BLaER1 (cell line): Measurements from ENCODE around the gene ANGPTL2.

Source experiments
- H3K27ac ChIP-seq: shearing (Covaris generic); formaldehyde crosslinking; 2 replicates; pipeline ENCODE4 v1.8.1; 2022
- H3K27me3 ChIP-seq: shearing (Covaris generic); formaldehyde crosslinking; 2 replicates; pipeline ENCODE4 v1.8.1; 2022
- H3K36me3 ChIP-seq: shearing (Covaris generic); formaldehyde crosslinking; 2 replicates; pipeline ENCODE4 v1.8.1; 2022
- H3K4me1 ChIP-seq: shearing (Covaris generic); formaldehyde crosslinking; 2 replicates; pipeline ENCODE4 v1.8.1; 2022
- H3K4me2 ChIP-seq: shearing (Covaris generic); formaldehyde crosslinking; 2 replicates; pipeline ENCODE4 v1.8.1; 2022
- H3K4me3 ChIP-seq: shearing (Covaris generic); formaldehyde crosslinking; 2 replicates; pipeline ENCODE4 v1.8.1; 2022
- H3K9ac ChIP-seq: shearing (Covaris generic); formaldehyde crosslinking; 2 replicates; pipeline ENCODE4 v1.8.1; 2022
- H3K9me3 ChIP-seq: shearing (Covaris generic); formaldehyde crosslinking; 2 replicates; pipeline ENCODE4 v1.8.1; 2022
- H4K20me1 ChIP-seq: shearing (Covaris generic); formaldehyde crosslinking; 2 replicates; pipeline ENCODE4 v1.8.1; 2022
- Cebpa-rat ChIP-seq: shearing (Covaris generic); IDR thresholded peaks from 2 replicates; pipeline ENCODE4 v1.8.1; 2022

The ANGPTL2 gene

DNA sequence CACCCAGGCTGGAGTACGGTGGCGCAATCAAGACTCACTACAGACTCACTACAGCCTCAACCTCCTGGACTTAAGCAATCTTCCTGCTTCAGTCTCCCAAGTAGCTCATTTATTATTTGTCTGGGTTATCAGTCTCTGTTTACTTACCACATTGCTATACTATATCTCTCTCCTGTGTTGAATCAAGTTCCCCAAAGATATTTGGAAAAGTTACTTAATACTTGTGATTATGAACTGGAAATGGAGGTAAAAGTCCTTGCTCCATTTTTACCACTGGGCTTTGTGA lies 55.6 kb downstream of the ANGPTL2 start:
- Histone ChIP-seq H4K20me1 (no peaks in the 10 kb centered on the region), H3K36me3 (peaks cover 8% of the 10 kb centered on the region; the same call in 1 of the 2 replicates), H3K9me3 (peaks cover 1% of the 10 kb centered on the region; the same call in 1 of the 2 replicates), H3K4me3 (no peak overlapping the region), H3K27me3 (no peaks in the 10 kb centered on the region), H3K4me1 (no peaks in the 10 kb centered on the region), H3K9ac (no peak overlapping the region), H3K27ac (no peak overlapping the region), H3K4me2 (no peak overlapping the region)
- TF ChIP-seq Cebpa-rat, result no peak

DNA sequence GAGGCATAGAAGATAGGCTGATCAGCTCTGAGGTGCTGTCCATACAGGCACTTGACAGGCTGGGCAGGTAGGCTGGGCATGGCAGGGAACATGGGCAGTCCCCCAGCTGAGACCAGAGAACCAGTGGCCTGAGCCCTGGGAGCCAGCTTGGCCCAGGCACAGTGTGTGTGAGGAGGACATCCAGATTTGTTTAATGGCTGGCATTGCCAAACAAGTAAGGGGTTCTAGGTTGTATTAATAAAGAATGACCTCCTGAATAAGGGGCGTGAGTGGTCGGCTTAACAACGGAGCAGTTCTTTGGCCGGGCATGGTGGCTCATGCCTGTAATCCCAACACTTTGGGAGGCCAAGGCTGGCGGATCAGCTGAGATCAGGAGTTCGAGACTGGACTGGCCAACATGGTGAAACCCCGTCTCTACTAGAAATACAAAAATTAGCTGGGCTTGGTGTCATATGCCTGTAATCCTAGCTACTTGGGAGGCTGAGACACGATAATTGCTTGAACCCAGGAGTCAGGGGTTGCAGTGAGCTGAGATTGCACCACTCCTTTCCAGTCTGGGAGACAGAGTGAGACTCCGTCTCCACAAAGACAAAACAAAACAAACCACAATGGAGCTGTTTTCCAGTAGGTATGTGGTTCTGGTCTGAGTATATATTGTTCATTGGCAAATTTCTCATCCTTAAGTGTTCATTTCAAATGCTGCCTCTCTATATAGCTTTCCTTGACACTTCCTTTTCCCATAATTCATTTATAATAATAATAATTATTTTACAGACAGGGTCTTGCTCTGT lies 56.2 kb downstream of the ANGPTL2 start:
- no peak for TF ChIP-seq Cebpa-rat
- Histone ChIP-seq H3K4me2 (no peak overlapping the region), H3K9me3 (no peaks in the 10 kb centered on the region), H4K20me1 (no peaks in the 10 kb centered on the region), H3K27me3 (no peaks in the 10 kb centered on the region), H3K9ac (no peak overlapping the region), H3K4me1 (no peaks in the 10 kb centered on the region), H3K36me3 (peaks cover 8% of the 10 kb centered on the region; the same call in 1 of the 2 replicates), H3K4me3 (no peak overlapping the region), H3K27ac (no peak overlapping the region)

DNA sequence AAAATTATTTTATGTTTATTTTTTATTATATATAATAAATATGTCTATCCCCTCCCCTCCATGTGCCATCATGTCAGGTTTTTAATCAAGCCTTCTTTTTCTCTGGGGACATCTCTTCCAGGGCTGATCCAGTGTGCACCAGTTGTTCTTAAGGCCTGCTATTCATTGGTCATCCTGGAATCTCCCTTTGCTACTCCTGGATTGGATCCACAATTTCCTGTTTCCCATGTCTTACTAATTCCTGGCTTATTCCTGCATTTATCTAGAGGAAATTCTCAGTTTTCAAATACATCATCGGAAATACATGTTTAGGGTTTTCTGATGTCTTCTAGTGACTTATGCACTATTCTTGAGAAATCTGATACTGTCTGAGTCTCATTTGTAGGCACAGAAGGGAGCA lies 56.8 kb downstream of the ANGPTL2 start:
- Histone ChIP-seq H3K4me3 (no peak overlapping the region), H3K36me3 (peaks cover 8% of the 10 kb centered on the region; the same call in 1 of the 2 replicates), H3K9me3 (no peaks in the 10 kb centered on the region), H3K9ac (no peak overlapping the region), H3K27me3 (no peaks in the 10 kb centered on the region), H3K27ac (no peak overlapping the region), H3K4me1 (no peaks in the 10 kb centered on the region), H3K4me2 (no peak overlapping the region), H4K20me1 (no peaks in the 10 kb centered on the region)
- no peak for TF ChIP-seq Cebpa-rat

DNA sequence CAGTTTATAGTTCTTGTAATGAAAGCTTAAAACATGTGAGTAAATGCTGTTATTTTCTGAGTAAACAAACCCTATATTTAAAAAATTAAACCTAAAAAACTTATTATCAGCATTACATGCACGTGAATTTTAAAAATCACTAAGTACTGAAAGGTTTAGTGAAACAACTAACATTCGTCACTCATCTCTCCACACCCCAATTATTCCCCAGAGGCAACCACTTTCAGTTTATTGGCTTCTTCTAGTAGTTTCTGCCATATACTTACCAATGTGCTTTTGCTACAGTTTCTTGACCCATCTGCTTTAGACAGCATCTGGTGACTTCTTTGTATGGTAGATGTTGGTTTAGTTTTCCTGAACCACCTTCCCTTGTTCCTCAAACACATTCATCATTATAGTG lies 58.1 kb downstream of the ANGPTL2 start:
- Histone ChIP-seq H3K36me3 (peaks cover 5% of the 10 kb centered on the region; the same call in 1 of the 2 replicates), H3K4me1 (peaks cover 11% of the 10 kb centered on the region), H3K9me3 (no peaks in the 10 kb centered on the region), H3K9ac (no peak overlapping the region), H3K4me2 (no peak overlapping the region), H3K27me3 (no peaks in the 10 kb centered on the region), H4K20me1 (no peaks in the 10 kb centered on the region), H3K27ac (no peak overlapping the region), H3K4me3 (no peak overlapping the region)
- no peak for TF ChIP-seq Cebpa-rat

DNA sequence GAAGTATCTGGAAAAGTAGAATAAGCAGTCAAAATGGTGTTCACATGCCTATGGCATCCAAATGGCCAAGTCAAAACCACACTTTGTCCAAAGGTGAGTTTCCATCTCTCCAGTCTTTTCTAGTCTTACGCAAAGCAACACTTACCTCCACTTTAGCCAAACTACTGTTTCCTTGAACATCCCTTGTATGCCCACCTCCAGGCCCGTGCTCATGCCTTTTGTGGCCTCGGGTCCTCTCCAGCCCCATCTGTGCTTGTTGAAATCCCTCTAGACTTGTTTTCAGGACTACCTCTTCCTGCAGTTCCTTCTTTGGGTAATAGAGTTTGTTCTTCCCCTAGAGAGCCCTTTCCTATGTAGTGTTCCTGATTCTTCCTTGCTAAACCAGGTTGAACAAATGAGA lies 61.0 kb downstream of the ANGPTL2 start:
- Histone ChIP-seq H3K36me3 (no peaks in the 10 kb centered on the region), H3K4me3 (no peak overlapping the region), H3K9me3 (no peaks in the 10 kb centered on the region), H4K20me1 (no peaks in the 10 kb centered on the region), H3K4me1 (peaks cover 11% of the 10 kb centered on the region), H3K27me3 (no peaks in the 10 kb centered on the region), H3K9ac (no peak overlapping the region), H3K27ac (no peak overlapping the region), H3K4me2 (no peak overlapping the region)
- no peak for TF ChIP-seq Cebpa-rat

DNA sequence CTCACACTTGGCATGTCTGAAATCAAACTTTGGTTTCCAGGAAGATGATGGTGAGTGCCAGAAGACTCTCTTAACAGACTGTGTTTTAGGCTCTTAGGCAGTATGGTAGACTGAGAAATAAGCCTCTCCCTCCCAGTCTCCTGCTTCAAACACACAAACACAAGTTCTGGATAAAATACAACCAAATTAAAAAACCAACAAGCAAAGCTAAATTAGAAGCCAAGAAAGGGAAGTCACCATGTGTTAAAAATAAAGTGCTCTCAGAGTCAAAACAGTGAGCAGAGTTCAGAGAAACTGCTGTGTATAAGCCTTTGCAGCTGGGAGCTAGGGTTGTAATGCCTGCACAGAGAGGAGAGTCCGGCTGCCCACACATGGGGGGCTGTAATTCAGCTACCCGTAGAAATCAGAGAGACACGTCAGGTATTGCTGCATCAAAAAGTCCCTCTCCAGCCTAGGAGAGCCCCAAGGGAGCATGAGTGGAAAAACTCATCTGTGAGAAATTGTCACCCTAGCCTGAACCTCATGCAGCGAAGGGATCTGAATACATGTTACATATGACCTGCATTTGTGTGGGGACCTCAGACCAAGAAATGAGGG lies 62.6 kb downstream of the ANGPTL2 start:
- Histone ChIP-seq H3K4me2 (peak overlapping the region; percentile 46), H3K36me3 (no peaks in the 10 kb centered on the region; the same call in 1 of the 2 replicates), H3K4me1 (peaks cover 11% of the 10 kb centered on the region), H3K27ac (no peak overlapping the region), H4K20me1 (no peaks in the 10 kb centered on the region), H3K4me3 (no peak overlapping the region), H3K9ac (peak overlapping the region; percentile 35; the same call in 1 of the 2 replicates), H3K9me3 (no peaks in the 10 kb centered on the region), H3K27me3 (no peaks in the 10 kb centered on the region)
- TF ChIP-seq Cebpa-rat, result no peak

DNA sequence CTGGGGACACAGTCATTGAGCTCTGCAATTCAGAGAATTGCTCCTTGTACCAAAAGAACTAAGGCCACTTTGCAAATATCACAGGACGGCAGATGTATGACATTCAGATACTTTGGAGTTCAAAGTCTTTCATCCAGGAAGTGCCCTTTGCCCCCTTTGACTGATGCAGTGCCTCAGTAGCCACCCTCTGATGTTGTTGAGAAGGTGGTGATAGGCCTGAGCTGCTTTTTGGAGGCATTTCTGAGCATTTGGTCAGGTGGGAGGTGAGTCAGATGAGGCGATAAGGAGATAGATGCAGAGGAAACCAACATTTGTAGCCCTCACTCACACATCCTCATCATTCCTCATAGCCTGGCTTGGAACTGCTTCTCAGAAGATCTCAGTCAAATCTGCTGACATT lies 63.4 kb downstream of the ANGPTL2 start:
- no peaks in the 10 kb centered on the region; the same call in 1 of the 2 replicates for H3K36me3 ChIP-seq
- no peaks in the 10 kb centered on the region for H3K9me3 ChIP-seq
- H3K27me3 ChIP-seq, result no peaks in the 10 kb centered on the region
- TF ChIP-seq Cebpa-rat, result no peak
- no peaks in the 10 kb centered on the region for H4K20me1 ChIP-seq
- H3K4me2 ChIP-seq, result peak overlapping the region; percentile 46; the same call in 1 of the 2 replicates
- H3K4me3 ChIP-seq, result no peak overlapping the region
- peaks cover 11% of the 10 kb centered on the region for H3K4me1 ChIP-seq
- H3K27ac ChIP-seq, result no peak overlapping the region
- H3K9ac ChIP-seq, result no peak overlapping the region

DNA sequence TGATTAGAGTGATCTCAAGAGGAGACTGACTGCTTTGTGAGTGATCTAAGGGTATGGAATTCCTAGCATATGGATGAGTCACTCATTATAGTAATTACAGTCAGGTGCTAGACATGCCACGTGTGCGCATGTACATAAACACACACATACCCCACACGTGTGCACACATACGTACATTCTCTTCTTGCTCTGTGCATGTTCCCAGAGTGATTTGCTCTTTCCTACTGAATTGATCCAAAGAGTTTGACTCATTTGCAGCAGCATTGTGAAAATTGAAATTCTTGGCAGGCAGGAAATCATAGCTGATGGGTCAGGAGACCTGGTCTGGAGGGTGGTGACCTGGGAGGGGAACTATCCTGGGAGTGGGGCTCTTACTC lies 63.8 kb downstream of the ANGPTL2 start:
- Histone ChIP-seq H3K27me3 (no peaks in the 10 kb centered on the region), H3K27ac (no peak overlapping the region), H3K4me2 (no peak overlapping the region), H3K9ac (no peak overlapping the region), H3K36me3 (no peaks in the 10 kb centered on the region; the same call in 1 of the 2 replicates), H3K4me3 (no peak overlapping the region), H3K4me1 (peaks cover 11% of the 10 kb centered on the region), H4K20me1 (no peaks in the 10 kb centered on the region), H3K9me3 (no peaks in the 10 kb centered on the region)
- TF ChIP-seq Cebpa-rat, result no peak

DNA sequence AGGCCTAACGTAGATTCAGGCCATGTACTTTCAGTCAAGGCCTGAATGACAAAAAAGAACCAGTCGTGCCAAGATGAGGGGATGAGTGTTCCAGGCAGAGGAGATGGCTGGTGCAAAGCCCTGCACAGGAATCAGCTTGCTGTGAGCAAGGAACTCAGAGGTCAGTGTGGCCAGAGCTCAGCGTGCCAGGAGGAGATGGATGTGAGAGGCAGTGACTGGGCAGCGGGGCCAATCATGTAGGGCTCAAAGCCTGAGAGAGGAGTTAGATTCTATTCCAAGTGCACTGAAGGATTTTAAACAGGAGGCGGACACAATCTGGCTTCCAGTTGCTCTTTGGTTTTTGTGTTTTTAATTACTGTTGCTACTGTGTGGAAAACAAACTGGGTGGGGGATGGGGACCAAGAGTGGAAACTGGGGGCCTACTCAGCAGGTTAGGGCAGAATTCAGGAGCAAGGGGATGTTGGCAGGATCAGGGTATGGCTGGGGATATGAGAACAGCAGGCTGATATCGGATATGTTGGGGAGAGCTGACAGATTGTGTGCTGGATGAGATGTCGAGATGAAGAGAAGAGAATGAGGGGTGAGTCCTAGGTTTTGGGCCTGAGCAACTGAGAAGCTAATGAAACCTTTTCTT lies 64.3 kb downstream of the ANGPTL2 start:
- Histone ChIP-seq H3K4me1 (peaks cover 11% of the 10 kb centered on the region), H3K9me3 (no peaks in the 10 kb centered on the region), H3K27me3 (no peaks in the 10 kb centered on the region), H3K27ac (no peak overlapping the region), H3K4me2 (no peak overlapping the region), H3K9ac (no peak overlapping the region), H3K36me3 (no peaks in the 10 kb centered on the region; the same call in 1 of the 2 replicates), H3K4me3 (no peak overlapping the region), H4K20me1 (no peaks in the 10 kb centered on the region)
- TF ChIP-seq Cebpa-rat, result no peak

DNA sequence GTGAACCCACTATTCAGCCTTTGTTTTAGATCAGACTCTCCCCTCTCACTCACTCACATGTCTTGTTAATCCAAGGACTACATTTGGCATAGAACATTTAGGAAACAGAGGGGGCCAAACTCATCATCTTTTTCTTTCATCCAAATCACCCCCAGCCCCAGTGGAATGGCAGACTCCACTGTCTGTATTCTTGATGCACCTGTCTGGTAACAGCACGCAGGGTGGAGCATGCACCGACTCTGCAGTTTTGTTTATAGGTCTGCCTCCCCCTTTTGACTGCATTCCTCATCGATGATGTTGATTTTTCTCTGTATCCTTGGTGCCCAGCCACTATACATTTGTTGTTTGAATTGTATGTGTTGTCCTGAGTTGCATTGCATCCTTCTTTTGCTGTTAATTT lies 66.0 kb downstream of the ANGPTL2 start:
- Histone ChIP-seq H3K36me3 (peaks cover 3% of the 10 kb centered on the region; the same call in 1 of the 2 replicates), H3K4me1 (peaks cover 11% of the 10 kb centered on the region), H4K20me1 (no peaks in the 10 kb centered on the region), H3K27ac (no peak overlapping the region), H3K4me3 (no peak overlapping the region), H3K27me3 (no peaks in the 10 kb centered on the region), H3K4me2 (no peak overlapping the region), H3K9ac (no peak overlapping the region), H3K9me3 (no peaks in the 10 kb centered on the region)
- no peak for TF ChIP-seq Cebpa-rat
